VCaP (cell line): ENCODE data around the gene SESN1.

Experiments used
- H3K27ac ChIP-seq: fragments of 450-650 bp; 2 replicates; pipeline ENCODE4 v1.5.1; 2017
- TF ChIP-seq, protein P1 (sequence below): fragments of 450-650 bp; conservative IDR thresholded peaks from 2 replicates; pipeline ENCODE4 v1.5.1; 2017; ENCODE audit warnings: mild to moderate bottlenecking, moderate library complexity

SESN1 gene

DNA sequence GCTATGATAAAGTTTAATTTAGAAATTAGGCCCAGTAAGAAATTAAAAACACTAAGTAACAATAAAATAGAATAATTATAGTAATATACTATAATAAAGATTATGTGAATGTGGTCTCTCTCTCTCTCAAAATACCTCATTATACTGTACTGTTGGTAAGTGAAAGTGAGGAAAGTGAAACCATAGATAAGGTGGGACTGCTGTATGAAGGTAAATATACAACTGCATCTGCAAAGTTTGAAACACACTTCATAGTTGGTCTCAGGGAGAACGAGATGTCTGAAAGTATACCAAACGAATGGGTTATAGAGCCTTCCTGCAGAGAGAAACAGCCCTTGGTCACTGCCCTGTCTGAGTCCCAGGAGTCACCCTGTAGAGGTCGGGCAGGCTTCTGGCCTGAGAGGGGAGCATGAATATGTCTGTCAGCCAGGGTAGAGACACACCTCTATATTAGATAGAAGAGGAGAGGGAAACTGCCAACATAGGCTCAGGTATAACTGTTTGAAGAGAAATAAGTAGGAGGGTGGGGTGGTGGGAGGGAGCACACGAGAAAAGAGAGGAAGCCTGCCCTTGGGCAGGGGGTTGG lies 31.8 kb downstream of the SESN1 start:
- TF ChIP-seq, protein P1, sequence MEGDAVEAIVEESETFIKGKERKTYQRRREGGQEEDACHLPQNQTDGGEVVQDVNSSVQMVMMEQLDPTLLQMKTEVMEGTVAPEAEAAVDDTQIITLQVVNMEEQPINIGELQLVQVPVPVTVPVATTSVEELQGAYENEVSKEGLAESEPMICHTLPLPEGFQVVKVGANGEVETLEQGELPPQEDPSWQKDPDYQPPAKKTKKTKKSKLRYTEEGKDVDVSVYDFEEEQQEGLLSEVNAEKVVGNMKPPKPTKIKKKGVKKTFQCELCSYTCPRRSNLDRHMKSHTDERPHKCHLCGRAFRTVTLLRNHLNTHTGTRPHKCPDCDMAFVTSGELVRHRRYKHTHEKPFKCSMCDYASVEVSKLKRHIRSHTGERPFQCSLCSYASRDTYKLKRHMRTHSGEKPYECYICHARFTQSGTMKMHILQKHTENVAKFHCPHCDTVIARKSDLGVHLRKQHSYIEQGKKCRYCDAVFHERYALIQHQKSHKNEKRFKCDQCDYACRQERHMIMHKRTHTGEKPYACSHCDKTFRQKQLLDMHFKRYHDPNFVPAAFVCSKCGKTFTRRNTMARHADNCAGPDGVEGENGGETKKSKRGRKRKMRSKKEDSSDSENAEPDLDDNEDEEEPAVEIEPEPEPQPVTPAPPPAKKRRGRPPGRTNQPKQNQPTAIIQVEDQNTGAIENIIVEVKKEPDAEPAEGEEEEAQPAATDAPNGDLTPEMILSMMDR, result no peak
- H3K27ac ChIP-seq, result no peak overlapping the region

DNA sequence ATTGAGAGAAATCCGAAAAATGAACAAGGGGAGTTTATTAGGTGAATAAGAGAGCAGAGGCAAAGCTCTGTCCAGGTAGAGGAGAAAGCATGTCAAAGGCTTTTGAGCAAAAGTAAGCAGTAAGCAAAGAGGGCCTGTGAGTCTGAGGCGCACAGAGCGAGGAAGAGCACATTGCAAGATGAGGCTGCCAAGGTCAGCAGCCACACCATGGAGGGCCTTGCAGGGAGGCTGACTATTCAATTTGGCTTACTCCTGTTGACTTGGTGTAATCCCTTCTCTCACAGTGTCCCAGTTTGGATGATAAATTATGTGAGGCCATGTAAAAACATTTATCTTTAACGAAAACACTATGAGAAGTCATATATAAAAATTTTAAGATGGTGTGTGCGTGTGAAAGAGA lies 32.4 kb downstream of the SESN1 start:
- no peak overlapping the region for H3K27ac ChIP-seq
- TF ChIP-seq, protein P1, result no peak

DNA sequence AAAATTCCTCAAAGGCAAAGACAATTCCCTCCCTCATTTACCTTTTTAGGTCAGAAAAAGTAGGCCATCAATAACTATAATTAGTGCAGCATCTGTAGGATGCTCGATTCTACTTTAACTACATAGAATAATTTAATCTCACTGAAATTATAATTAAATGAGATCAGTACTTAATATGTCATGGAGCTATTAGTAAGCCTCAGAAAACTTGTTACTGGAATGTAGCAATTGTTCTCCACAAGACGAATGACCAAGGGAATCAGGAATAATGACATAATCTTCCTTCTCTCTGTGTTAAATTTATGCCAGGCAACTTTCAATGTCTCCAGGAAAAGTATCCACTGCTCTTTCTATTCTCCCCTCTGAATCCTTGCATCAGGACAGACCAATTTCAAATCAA lies 34.1 kb downstream of the SESN1 start:
- H3K27ac ChIP-seq, result no peak overlapping the region
- TF ChIP-seq, protein P1, result no peak

DNA sequence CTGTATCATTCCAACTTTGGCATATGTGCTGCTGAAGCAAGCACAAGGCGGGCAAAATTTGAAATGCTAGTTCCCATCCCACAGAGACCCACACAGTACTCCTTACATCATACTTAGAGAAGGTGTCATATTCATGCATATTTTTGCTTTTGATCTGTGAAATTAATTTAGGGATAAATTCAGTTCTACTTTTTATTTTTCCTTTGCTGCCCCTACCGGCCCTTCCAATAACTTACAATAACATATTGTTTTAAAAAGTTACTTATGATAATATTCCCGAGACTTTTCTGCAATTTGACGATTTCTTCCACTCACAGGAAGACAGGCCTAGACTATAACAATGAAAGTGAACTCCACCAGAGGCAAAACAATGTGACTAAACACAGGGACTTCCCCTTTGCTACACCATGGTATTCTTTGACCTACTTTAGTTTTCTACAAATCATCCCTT lies 35.0 kb downstream of the SESN1 start:
- peak overlapping the region; percentile 31 for H3K27ac ChIP-seq
- TF ChIP-seq, protein P1, result 0 out of 2 replicates have a peak, but pooled peaks have one; percentile 27

DNA sequence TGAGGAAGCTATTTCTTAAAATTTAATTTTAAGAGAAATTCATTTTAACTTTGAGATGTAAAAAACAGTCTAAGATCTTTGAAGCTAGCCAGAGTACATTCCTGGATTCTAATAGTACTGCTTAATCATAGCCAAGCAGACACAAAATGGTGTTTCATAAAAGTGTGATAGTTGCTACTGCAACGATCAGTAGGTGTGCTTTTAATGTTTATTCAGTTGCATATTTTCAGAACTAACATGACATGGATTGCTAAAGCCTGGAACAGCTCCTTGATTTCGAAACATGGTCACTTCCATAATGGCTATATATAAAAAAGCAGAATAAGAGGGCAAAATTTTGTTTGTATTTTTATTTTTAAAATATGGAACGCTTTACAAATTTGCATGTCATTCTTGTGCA lies 35.5 kb downstream of the SESN1 start:
- peak overlapping the region; percentile 31 for H3K27ac ChIP-seq
- TF ChIP-seq, protein P1, result no peak

DNA sequence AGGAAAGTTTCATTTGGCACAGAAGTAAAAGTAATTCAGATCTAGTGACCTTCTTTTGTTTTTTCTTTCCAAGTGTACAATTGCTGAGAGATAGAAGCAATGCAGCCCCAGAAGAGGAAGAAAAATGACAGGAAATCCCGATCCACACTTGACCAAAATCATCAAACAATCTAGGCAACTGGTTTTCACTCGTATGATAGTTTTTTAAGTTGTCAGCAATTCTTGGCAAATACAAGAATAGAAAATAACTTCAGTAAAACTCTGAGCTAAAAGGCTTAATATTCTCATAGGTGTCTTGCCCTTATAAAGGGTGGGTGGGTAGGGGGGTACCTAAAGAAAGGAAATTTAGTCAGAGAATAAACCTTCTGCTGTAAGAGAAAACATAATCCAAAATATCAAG lies 36.0 kb downstream of the SESN1 start:
- peak overlapping the region; percentile 31; the same call in 1 of the 2 replicates for H3K27ac ChIP-seq
- TF ChIP-seq, protein P1, result no peak

DNA sequence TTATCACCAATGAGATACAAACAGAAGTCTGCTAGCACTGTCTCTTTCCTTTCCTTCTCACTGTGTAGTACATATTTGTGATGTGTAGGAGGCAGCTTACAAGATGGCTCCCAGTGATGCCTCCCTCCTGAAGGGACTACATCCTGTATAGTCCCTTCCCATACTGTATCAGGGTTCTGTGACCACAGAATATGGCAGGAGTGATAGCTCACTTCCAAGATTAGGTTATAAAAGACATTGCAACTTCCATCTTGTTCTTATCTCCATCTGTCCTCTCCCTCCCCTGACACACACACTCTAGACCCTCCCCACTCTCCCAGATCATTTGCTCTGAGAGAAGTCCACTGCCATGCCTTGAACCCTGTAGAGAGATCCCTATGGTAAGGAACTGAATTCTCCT lies 38.0 kb downstream of the SESN1 start:
- TF ChIP-seq, protein P1, result no peak
- no peak overlapping the region for H3K27ac ChIP-seq
